ENCODE data around the gene CLEC18A. TPM values are rescaled to one million over a fixed set of nuclear protein-coding genes. Genes with fewer than 3 reads are reported as not detected.

Gene CLEC18A
- total and polyA plus RNA-seq, 7 experiments from 2014 or later = 1.4 to 7.4 (median 3.6) TPM; not detected in 2

DNA sequence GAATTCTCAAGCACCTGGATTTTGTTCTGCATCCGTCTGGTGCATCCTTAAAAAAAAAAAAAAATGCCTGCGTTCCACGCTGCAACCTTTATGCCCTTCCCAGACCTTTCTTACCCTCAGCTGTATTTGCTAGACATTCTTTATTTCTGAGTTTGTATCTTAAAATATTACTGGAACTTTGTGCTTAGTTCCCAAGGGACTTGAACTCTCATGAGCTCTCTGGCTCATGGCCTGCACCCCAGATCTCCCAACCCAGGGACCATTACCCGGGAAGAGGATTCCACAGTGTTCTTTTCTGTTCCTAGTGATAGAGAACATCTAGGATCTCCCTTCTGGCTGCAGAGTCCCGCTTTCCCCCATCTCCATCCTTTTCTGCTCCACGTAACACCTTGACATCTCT lies 28.9 kb upstream of the CLEC18A start:
- H3K9me3 Mint-ChIP-seq = peaks cover 0 to 2% (median 0%) of the 10 kb centered on the region in 11 donors
- no peaks in the 10 kb centered on the region for H3K27me3 ChIP-seq (ENCODE audit: control insufficient read depth in 2 of 2, insufficient read depth in 2 of 2, low read length in 2 of 2)
- no peaks in the 10 kb centered on the region for H3K27me3 Mint-ChIP-seq
- H3K4me3 Mint-ChIP-seq = no peak overlapping the region
- CTCF ChIA-PET = interaction anchor here (2.6 kb wide), 1 partner anchor 7 kb away, joined by 6 read pairs; no protein-coding TSS in a partner anchor
- peaks cover 0 to 51% (median 1%) of the 10 kb centered on the region in 3 experiments for H3K36me3 ChIP-seq (ENCODE audit: control insufficient read depth in 2 of 3, insufficient read depth in 3 of 3, low read length in 3 of 3)
- H3K4me1 ChIP-seq (ENCODE audit: control insufficient read depth in 2 of 2, insufficient read depth in 2 of 2, low read length in 2 of 2) = no peaks in the 10 kb centered on the region
- H3K9me3 ChIP-seq (ENCODE audit: control insufficient read depth in 2 of 3, low read length in 3 of 3) = no peaks in the 10 kb centered on the region
- H3K4me1 Mint-ChIP-seq = no peaks in the 10 kb centered on the region
- ATAC-seq = no peak
- peaks cover 6 to 47% (median 22%) of the 10 kb centered on the region in 5 donors for H3K36me3 Mint-ChIP-seq
- DNase-seq = no peak
- no peak overlapping the region for H3K4me3 ChIP-seq (ENCODE audit: low read length)
- POLR2A ChIA-PET = no interaction called here
- intact Hi-C loops (cut with micrococcal nuclease) = no loop called here
- no peak overlapping the region for H3K27ac ChIP-seq (ENCODE audit: low read depth, low read length)
- H3K27ac Mint-ChIP-seq = peak overlapping the region in 3 of 9 donors; percentile 43 to 51 (median 46)

DNA sequence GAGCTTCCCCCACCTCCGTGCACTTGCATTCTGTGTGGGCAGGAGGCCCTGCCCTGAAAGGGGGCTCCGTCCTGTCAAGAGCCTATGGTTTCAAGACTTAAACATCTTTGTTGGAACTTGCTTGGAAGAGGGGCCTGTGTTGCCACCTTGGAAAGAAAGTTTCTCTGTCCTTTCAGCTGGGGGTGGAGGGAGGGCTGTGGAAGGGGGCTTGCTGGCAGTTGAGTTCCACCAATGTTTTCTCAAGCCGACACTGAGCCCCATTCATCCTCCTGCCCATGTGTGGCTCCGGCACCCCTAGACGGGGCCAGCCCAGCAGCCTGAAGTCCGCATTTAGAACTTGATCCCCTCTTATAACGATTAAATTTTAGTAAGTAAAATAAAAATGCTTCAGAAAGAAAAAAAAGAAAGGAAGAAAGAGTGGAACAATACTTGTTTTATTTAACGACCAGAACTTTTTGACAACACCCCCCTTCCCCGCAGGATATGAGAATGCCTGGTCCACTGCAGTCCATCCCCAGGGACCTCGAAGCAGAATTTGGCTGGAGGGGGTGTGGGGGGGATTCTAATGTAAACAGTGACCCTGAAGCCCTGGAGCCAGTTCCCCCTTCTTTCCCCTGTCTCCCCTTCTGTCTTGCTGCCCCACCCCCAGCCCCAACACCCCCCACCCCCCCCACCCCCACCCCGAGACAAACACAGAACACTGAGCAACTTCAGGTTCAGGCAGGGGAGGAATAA lies 26.9 kb upstream of the CLEC18A start:
- Histone ChIP-seq H3K9me3 (ENCODE audit: control insufficient read depth in 2 of 3, low read length in 3 of 3) (no peaks in the 10 kb centered on the region), H3K4me3 (ENCODE audit: low read length) (no peak overlapping the region), H3K27ac (ENCODE audit: low read depth, low read length) (no peak overlapping the region), H3K36me3 (ENCODE audit: control insufficient read depth in 2 of 3, insufficient read depth in 3 of 3, low read length in 3 of 3) (peaks cover 0 to 54% (median 0%) of the 10 kb centered on the region in 3 experiments), H3K27me3 (ENCODE audit: control insufficient read depth in 2 of 2, insufficient read depth in 2 of 2, low read length in 2 of 2) (no peaks in the 10 kb centered on the region), H3K4me1 (ENCODE audit: control insufficient read depth in 2 of 2, insufficient read depth in 2 of 2, low read length in 2 of 2) (no peaks in the 10 kb centered on the region)
- Mint-ChIP-seq H3K4me1 (peaks cover 0 to 2% (median 0%) of the 10 kb centered on the region in 7 donors), H3K27me3 (no peaks in the 10 kb centered on the region), H3K27ac (no peak overlapping the region), H3K9me3 (peaks cover 0 to 2% (median 0%) of the 10 kb centered on the region in 11 donors), H3K4me3 (no peak overlapping the region), H3K36me3 (peaks cover 2 to 32% (median 17%) of the 10 kb centered on the region in 5 donors)
- intact Hi-C loops (cut with micrococcal nuclease) = no loop called here
- ChIA-PET CTCF (no interaction called here), POLR2A (no interaction called here)
- no peak for ATAC-seq
- DNase-seq = no peak

DNA sequence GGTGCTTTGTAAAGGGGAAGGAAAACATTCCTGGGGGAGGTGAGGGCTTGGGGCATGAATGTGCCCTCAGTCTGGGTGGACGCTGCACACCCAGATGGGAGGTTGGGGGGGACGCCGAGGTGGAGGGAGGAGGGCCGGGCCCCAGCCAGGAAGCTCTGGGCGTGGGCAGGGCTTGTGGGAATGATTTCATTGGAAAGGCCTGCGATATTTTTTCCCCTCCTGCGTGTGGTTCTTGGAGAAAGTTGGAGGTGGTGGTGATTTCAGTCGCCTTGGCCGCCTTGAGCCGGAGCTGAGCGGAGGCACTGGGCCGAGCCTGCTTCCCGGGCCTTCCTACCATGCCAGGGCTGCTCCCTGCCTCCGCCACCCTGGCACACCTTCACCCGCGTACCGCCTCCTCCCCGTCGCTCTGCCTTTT lies 26.4 kb upstream of the CLEC18A start:
- H3K27me3 Mint-ChIP-seq = no peaks in the 10 kb centered on the region
- Histone ChIP-seq H3K4me3 (ENCODE audit: low read length) (no peak overlapping the region), H3K27me3 (ENCODE audit: control insufficient read depth in 2 of 2, insufficient read depth in 2 of 2, low read length in 2 of 2) (no peaks in the 10 kb centered on the region), H3K9me3 (ENCODE audit: control insufficient read depth in 2 of 3, low read length in 3 of 3) (no peaks in the 10 kb centered on the region), H3K27ac (ENCODE audit: low read depth, low read length) (no peak overlapping the region), H3K4me1 (ENCODE audit: control insufficient read depth in 2 of 2, insufficient read depth in 2 of 2, low read length in 2 of 2) (no peaks in the 10 kb centered on the region), H3K36me3 (ENCODE audit: control insufficient read depth in 2 of 3, insufficient read depth in 3 of 3, low read length in 3 of 3) (peaks cover 0 to 55% (median 0%) of the 10 kb centered on the region in 3 experiments)
- intact Hi-C loops (cut with micrococcal nuclease) = no loop called here
- DNase-seq (no peak), ATAC-seq (no peak)
- peaks cover 2 to 32% (median 17%) of the 10 kb centered on the region in 5 donors for H3K36me3 Mint-ChIP-seq
- H3K9me3 Mint-ChIP-seq = peaks cover 0 to 2% (median 0%) of the 10 kb centered on the region in 11 donors
- ChIA-PET CTCF (no interaction called here), POLR2A (no interaction called here)
- no peak overlapping the region for H3K4me3 Mint-ChIP-seq
- peaks cover 0 to 2% (median 0%) of the 10 kb centered on the region in 7 donors for H3K4me1 Mint-ChIP-seq
- H3K27ac Mint-ChIP-seq = no peak overlapping the region

DNA sequence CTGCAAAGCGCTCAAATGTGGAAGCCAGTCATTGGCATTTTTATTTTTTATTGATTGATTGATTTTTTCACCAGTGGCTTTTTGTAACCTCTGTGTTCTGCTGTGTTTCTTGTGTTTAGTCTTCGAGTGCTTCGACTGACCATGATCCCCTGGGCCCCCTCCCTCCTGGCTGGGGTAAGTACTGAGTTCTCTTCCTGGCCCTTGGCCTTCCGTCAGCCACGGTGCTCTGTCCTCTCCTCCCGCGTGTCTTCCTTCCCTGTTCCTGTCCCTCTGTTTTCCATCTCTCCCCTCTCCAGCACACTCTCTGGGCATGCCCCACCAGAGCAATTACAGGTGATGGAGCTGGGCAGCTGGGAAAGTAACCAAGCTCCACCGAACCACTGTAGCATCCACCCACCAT lies 25.8 kb upstream of the CLEC18A start:
- Histone ChIP-seq H3K4me1 (ENCODE audit: control insufficient read depth in 2 of 2, insufficient read depth in 2 of 2, low read length in 2 of 2) (no peaks in the 10 kb centered on the region), H3K4me3 (ENCODE audit: low read length) (no peak overlapping the region), H3K27me3 (ENCODE audit: control insufficient read depth in 2 of 2, insufficient read depth in 2 of 2, low read length in 2 of 2) (no peaks in the 10 kb centered on the region), H3K36me3 (ENCODE audit: control insufficient read depth in 2 of 3, insufficient read depth in 3 of 3, low read length in 3 of 3) (peaks cover 0 to 54% (median 0%) of the 10 kb centered on the region in 3 experiments), H3K27ac (ENCODE audit: low read depth, low read length) (no peak overlapping the region), H3K9me3 (ENCODE audit: control insufficient read depth in 2 of 3, low read length in 3 of 3) (no peaks in the 10 kb centered on the region)
- Mint-ChIP-seq H3K4me3 (no peak overlapping the region), H3K27ac (peak overlapping the region in 3 of 9 donors; percentile 23 to 70 (median 55)), H3K4me1 (peaks cover 0 to 3% (median 0%) of the 10 kb centered on the region in 7 donors), H3K36me3 (peaks cover 2 to 35% (median 20%) of the 10 kb centered on the region in 5 donors), H3K27me3 (no peaks in the 10 kb centered on the region), H3K9me3 (peaks cover 0 to 2% (median 0%) of the 10 kb centered on the region in 11 donors)
- ATAC-seq (no peak), DNase-seq (no peak)
- ChIA-PET POLR2A (interaction anchor here (0.6 kb wide), 1 partner anchor 164 kb away, joined by 3 read pairs; no protein-coding TSS in a partner anchor), CTCF (no interaction called here)
- intact Hi-C loops (cut with micrococcal nuclease) = no loop called here

DNA sequence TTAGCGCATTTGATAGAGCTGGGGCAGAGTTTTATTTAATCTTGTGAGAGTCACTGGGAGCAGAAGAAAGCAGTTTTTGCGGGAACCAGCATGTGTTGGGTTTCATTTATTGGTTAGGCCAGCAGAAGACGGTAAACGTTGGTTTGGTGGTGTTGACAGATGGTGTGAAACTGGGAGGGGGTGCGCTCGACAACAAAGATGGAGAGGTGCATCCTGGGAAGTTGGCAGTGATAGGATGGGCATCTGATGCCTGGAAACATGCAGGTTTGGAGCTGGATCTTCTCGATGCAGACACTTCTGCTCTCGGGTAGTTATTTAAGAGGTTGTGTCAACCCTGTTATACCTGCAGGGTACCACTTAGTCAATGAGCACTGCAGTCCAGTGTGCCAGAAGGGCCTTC lies 24.9 kb upstream of the CLEC18A start:
- CTCF ChIA-PET = no interaction called here
- Histone ChIP-seq H3K4me1 (ENCODE audit: control insufficient read depth in 2 of 2, insufficient read depth in 2 of 2, low read length in 2 of 2) (no peaks in the 10 kb centered on the region), H3K27ac (ENCODE audit: low read depth, low read length) (no peak overlapping the region), H3K27me3 (ENCODE audit: control insufficient read depth in 2 of 2, insufficient read depth in 2 of 2, low read length in 2 of 2) (no peaks in the 10 kb centered on the region), H3K36me3 (ENCODE audit: control insufficient read depth in 2 of 3, insufficient read depth in 3 of 3, low read length in 3 of 3) (peaks cover 0 to 60% (median 5%) of the 10 kb centered on the region in 3 experiments), H3K4me3 (ENCODE audit: low read length) (no peak overlapping the region), H3K9me3 (ENCODE audit: control insufficient read depth in 2 of 3, low read length in 3 of 3) (no peaks in the 10 kb centered on the region)
- DNase-seq = no peak
- POLR2A ChIA-PET = no interaction called here
- Mint-ChIP-seq H3K4me3 (no peak overlapping the region), H3K9me3 (peaks cover 0 to 2% (median 0%) of the 10 kb centered on the region in 11 donors), H3K4me1 (peaks cover 0 to 3% (median 0%) of the 10 kb centered on the region in 7 donors), H3K36me3 (peaks cover 2 to 33% (median 21%) of the 10 kb centered on the region in 5 donors), H3K27ac (peak overlapping the region in 2 of 9 donors; percentile 20 to 23), H3K27me3 (no peaks in the 10 kb centered on the region)
- no peak for ATAC-seq
- intact Hi-C loops (cut with micrococcal nuclease) = no loop called here

DNA sequence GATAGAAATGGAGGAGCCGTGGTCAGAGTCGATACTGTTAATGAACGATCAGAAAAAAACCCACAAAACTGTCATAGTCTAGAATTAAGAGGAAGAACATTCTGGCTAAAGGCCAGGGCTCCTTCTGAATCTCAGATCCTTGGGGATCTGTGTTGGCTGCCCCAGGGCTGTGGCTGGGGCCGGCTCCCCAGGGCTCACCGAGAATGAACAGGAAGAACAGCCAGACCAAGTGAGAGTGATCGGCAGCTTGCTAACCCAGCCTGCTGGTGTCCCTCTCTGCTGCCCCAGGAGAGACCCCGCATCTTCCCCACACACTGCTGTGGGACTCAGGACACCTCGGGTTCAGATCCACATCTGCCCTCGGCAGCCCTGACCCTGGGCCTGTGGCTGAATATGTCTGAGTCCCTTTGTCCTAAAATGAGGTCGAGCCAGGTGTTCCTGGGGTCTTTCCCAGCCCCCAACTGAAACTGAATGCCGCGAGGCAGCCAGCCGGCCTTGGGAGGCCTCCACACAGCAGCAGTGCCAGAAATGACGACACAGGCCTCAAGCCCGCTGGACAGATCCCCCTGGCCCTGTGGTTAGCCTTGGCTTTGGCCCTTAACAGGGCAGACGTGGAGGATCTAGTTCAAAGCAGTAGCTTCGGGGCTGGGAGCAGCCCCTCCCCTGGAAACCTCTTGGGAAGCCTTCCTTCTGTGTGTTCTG lies 23.9 kb upstream of the CLEC18A start:
- H3K4me1 ChIP-seq (ENCODE audit: control insufficient read depth in 2 of 2, insufficient read depth in 2 of 2, low read length in 2 of 2) = no peaks in the 10 kb centered on the region
- Mint-ChIP-seq H3K4me3 (no peak overlapping the region), H3K27ac (peak overlapping the region in 4 of 9 donors; percentile 12 to 67 (median 46)), H3K27me3 (no peaks in the 10 kb centered on the region), H3K9me3 (peaks cover 0 to 1% (median 0%) of the 10 kb centered on the region in 11 donors), H3K4me1 (peaks cover 0 to 3% (median 0%) of the 10 kb centered on the region in 7 donors), H3K36me3 (peaks cover 2 to 38% (median 19%) of the 10 kb centered on the region in 5 donors)
- CTCF ChIA-PET = no interaction called here
- intact Hi-C loops (cut with micrococcal nuclease) = no loop called here
- peaks cover 0 to 69% (median 8%) of the 10 kb centered on the region in 3 experiments for H3K36me3 ChIP-seq (ENCODE audit: control insufficient read depth in 2 of 3, insufficient read depth in 3 of 3, low read length in 3 of 3)
- H3K27me3 ChIP-seq (ENCODE audit: control insufficient read depth in 2 of 2, insufficient read depth in 2 of 2, low read length in 2 of 2) = no peaks in the 10 kb centered on the region
- H3K27ac ChIP-seq (ENCODE audit: low read depth, low read length) = no peak overlapping the region
- DNase-seq = no peak
- ATAC-seq = no peak
- H3K9me3 ChIP-seq (ENCODE audit: control insufficient read depth in 2 of 3, low read length in 3 of 3) = no peaks in the 10 kb centered on the region
- POLR2A ChIA-PET = interaction anchor here (0.7 kb wide), 1 partner anchor 182 kb away, joined by 3 read pairs; no protein-coding TSS in a partner anchor
- H3K4me3 ChIP-seq (ENCODE audit: low read length) = no peak overlapping the region
